Measurements from ENCODE around the gene EIF5AL1. TPM values are rescaled to one million over a fixed set of nuclear protein-coding genes. Genes with fewer than 3 reads are reported as not detected.
A peak's percentile ranks its signal among the peaks of the same experiment; 100 is the strongest.

EIF5AL1 gene
- total and polyA plus RNA-seq, 11 donors: 0.06 to 0.97 (median 0.38) TPM; not detected in 1

- no peaks in the 10 kb centered on the region for H3K36me3 ChIP-seq
- H3K4me1 ChIP-seq: peaks cover 0 to 33% (median 12%) of the 10 kb centered on the region in 12 donors
- WGBS, 4 donors: 67 to 70% (median 69%) methylated on average over 8 to 9 of the region's 9 CpGs
- no peaks in the 10 kb centered on the region for H3K27me3 ChIP-seq
- TF ChIP-seq POLR2A (IDR thresholded peaks at IDR 0.05) (no peak), CTCF (IDR thresholded peaks at IDR 0.05) (no peak)
- H3K4me3 ChIP-seq: no peak overlapping the region
- H3K27ac ChIP-seq: peak overlapping the region in 10 of 12 donors; percentile 16 to 62 (median 48)
- intact Hi-C loops (cut with DNase I): no loop called here
- H3K9me3 ChIP-seq: no peaks in the 10 kb centered on the region
- ATAC-seq (peak; percentile 12 to 72 (median 48)), DNase-seq (peak; percentile 42 to 75 (median 73))
These were observed 21.8 kb upstream of the EIF5AL1 start for GRCh38 chr10:79490400-79491142.

DNA sequence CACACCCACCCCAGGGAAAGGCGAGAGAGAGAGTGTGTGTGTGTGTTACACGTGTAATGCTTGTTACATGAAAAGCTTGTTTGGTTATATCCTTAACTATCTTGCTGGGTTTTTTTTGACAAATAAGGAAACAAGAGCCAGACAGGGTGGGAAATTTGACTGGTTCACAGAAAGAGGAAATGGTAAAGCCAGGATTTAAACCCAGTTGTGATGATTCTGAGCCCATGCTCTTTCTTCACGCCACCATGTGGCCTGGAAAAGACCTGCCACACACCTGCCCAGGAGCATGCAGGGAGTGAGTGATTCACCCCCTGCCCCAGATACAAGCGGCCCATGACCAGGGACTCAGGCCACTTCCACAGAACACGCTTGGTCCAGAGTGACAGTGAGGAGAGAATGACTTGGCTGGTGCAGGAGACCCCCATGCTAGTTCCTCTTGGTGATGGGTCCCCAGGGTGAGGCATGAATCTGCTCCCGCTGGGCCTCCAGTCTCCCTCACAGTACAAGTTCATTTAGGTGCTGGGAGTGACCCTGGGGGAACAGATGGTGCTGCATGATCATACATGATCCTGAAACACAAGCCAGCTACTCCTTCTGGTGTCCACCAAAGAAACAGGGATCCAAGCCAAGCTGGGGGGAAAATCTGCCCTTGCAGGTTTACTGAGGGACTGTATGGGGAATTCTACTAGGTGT is 21.0 kb upstream of the EIF5AL1 start:
- Histone ChIP-seq H3K27ac (peak overlapping the region in 8 of 12 donors; percentile 29 to 62 (median 52)), H3K4me3 (no peak overlapping the region), H3K27me3 (no peaks in the 10 kb centered on the region), H3K9me3 (no peaks in the 10 kb centered on the region), H3K4me1 (peaks cover 0 to 33% (median 12%) of the 10 kb centered on the region in 12 donors), H3K36me3 (no peaks in the 10 kb centered on the region)
- no peak for DNase-seq
- 80 to 89% (median 86%) methylated on average over 6 of the region's 6 CpGs for WGBS, 4 donors
- intact Hi-C loops (cut with DNase I): no loop called here
- ATAC-seq: no peak
- no peak for TF ChIP-seq CTCF (IDR thresholded peaks at IDR 0.05)
- no peak for TF ChIP-seq POLR2A (IDR thresholded peaks at IDR 0.05)

DNA sequence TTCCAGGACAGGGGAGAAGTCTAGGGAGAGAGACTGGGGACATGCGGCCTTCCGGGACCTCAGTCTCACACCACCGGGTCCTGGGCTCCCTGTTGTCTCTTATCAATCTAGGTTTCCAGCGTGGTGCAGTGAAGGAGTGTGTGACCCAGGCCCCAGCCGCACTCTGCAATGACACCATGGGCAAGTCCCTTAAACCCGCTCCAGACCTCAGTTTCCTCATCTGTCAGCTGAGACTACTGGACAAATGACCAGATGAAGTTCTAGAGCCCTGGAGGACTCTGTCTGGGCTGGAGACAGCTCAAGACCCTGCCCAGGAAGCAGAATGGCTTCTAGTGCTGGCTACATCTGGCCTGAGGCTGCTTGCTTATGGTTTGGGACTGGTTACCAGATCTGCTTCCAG is 20.1 kb upstream of the EIF5AL1 start:
- WGBS, 4 donors: 82 to 96% (median 96%) methylated on average over 2 to 6 of the region's 6 CpGs
- no peak overlapping the region for H3K4me3 ChIP-seq
- ATAC-seq: no peak
- TF ChIP-seq POLR2A (IDR thresholded peaks at IDR 0.05): no peak
- H3K27me3 ChIP-seq: no peaks in the 10 kb centered on the region
- H3K36me3 ChIP-seq: no peaks in the 10 kb centered on the region
- H3K4me1 ChIP-seq: peaks cover 0 to 33% (median 12%) of the 10 kb centered on the region in 12 donors
- H3K9me3 ChIP-seq: no peaks in the 10 kb centered on the region
- H3K27ac ChIP-seq: no peak overlapping the region
- DNase-seq: no peak
- intact Hi-C loops (cut with DNase I): no loop called here

- no peaks in the 10 kb centered on the region for H3K9me3 ChIP-seq
- no peak overlapping the region for H3K4me3 ChIP-seq
- TF ChIP-seq POLR2A (IDR thresholded peaks at IDR 0.05): no peak
- no peak for TF ChIP-seq CTCF (IDR thresholded peaks at IDR 0.05)
- peaks cover 0 to 1% (median 0%) of the 10 kb centered on the region in 9 donors for H3K27me3 ChIP-seq
- WGBS, 4 donors: 77 to 82% (median 79%) methylated on average over 3 of the region's 3 CpGs
- H3K4me1 ChIP-seq: peaks cover 0 to 27% (median 12%) of the 10 kb centered on the region in 12 donors
- H3K27ac ChIP-seq: no peak overlapping the region
- H3K36me3 ChIP-seq: no peaks in the 10 kb centered on the region
- intact Hi-C loops (cut with DNase I): no loop called here
- DNase-seq (no peak), ATAC-seq (no peak)
These were observed 19.5 kb upstream of the EIF5AL1 start for GRCh38 chr10:79492839-79493238.
